GM19455 (cell line): ENCODE data around the gene MLH1.

Experiments used
- ATAC-seq: cut with Tn5 transposase; IDR thresholded peaks from one replicate; pipeline ENCODE4 v1.9.1; 2021; ENCODE audit not compliant: unreplicated experiment

The MLH1 gene

DNA sequence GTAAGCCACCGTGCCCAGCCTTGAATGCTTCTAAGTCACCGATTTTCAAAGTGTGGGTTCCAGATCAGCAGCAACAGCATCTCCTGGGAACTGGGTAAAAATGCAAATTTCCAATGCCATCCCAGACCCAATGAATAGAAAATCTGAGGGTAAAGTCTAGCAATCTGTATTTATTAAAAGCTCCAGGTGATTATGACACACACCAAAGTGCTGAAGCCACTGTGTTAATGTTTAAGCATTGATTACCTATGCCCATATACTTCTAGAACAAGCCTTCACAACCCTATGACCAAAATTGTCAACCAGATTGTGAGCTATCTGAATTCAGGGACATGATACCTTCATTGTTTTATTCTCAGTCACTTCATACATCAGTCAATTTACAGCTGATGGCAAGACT lies 94.6 kb downstream of the MLH1 start:
- ATAC-seq = no peak

DNA sequence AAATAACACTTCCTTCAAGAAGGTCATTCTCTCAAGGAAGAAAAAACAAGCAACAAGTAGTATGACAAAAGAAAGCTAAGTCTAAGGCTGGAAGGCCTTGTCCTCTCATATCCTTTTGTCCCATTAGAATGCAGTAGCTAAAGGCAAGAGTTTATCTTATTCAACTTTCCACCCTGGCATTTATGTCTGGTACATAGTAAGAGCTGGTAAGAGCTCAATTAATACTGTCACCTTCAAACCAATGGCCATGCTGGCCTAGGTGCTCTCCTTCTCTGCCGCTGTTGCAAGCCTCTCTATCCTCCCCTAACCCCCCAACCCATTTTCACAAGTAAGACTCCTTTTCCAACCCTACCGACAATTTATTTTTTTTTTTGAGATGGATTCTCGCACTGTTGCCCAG lies 99.2 kb downstream of the MLH1 start:
- no peak for ATAC-seq

DNA sequence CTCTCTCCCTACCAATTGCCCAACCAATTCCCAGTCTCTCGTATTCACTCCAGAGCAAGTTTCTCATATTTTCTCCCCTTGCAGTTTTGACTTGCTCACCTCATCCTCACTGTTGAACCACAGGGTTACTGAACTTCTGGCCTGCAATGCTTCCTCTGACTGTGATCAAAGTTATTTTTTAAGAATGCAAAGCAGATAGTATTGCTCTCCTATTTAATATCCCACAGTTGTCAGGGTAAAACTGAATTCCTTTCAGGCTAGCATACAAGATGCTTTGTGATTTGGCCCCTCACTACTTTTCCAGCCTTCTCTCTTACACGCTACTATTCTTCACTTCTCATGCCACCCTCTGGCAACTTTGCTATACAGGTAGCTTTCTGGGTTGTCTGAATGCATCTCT lies 100.2 kb downstream of the MLH1 start:
- no peak for ATAC-seq

DNA sequence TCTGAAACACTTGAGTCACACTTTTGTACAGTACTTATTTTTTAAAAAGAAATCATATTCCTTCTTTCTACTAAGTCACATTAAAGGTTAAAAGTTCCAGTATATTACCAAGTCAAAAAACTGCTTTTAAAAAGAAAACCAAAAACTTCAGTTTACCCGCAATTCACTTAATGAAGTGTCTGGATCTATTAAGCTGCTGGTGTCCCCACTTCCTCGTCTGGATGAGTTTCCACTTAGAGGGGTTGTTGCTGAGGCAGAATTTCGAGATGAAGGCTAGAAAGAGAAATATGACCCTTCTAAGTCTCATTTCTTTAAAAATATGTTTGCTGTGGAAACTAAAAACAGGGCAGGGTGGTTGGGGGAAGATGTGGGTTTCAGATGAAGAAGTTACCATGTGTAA lies 101.3 kb downstream of the MLH1 start:
- no peak for ATAC-seq

DNA sequence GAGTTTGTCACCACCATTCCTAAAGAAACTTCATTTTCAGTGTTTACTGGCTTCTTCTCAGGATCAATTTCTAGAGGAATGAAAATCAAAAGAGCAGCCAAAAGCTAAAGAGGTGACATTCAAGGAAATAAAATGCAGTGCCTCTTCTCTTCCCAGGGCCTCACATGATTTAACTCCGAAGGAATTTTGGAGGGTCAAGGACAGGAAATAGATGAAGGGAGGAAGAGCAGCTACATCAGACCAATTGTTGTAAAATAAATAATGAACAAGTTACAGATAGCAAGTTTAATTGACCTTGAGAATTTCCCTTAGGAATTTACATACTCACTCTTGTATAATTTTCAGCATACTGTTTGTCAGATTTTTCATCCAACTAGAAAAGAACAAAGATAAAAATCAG lies 103.0 kb downstream of the MLH1 start:
- ATAC-seq = no peak

DNA sequence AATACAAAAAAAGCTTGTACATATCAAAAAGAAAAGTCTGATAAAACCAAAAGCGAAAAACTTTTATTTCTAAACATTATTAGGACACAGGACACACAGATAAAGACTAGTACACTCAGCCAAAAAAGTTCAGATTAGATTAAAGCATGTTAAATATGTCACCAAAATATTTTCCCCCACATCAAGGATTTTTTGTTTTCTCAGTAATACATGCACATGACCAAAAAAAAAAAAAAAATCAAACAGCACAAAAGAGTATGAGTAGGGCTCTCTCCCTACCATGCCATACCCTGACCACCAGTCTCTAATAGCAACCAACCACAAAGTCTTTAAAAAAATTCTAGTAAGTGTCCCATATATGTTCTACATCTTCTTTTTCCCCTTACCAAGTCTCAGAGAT lies 103.7 kb downstream of the MLH1 start:
- ATAC-seq = no peak

DNA sequence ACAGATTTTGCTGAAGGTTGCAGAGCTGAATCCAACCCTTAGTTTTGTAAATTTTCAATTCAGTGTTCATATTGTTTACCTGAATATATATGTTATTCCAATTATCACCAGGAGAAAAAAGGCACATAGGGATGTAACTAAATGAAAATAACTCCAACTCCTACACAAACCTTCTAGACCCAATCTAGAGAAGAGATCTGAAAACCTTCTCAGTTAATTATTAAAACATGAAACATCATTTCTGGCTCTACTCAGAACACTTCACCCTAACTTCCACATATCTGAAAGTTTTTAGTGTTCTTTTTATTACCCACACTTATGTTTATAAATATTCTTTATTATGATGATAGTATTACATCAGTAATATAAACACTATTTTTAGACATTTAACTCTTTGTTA lies 104.5 kb downstream of the MLH1 start:
- ATAC-seq = no peak

DNA sequence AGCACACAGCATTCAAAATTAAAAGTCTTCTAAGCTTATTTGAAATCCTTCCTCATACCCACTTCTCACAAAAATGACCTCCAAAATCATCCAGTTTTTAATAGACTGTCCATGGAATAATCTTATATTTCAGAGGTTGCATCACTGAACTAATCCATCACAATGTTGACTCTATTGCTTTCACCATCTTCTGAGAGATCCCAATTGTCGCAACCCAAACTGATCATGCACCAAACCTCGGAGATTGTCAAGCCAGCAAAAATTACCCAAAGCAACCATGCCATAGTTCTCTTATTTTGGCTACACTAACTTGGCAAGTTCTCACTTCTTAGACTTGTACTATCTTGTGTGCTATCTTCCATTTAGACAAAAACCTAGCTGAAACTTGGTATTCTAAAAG lies 105.6 kb downstream of the MLH1 start:
- no peak for ATAC-seq

DNA sequence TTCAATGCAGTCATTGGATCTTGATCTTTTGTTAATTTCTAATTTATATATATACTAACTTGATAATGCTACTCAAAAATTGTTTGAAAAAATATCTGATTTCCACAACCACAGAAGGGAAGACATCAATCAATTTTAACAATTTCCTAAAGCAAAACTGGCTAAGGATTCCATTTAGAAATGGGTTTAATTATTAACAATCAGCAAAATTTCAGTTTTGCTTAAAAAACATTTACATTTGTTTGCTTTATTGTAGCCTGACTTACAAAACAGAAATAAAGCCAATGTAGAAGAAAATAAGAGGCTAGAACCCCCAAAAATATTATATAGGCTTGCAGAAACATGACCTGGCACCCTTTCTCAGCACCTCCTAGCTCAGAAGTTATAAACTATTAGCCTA lies 106.2 kb downstream of the MLH1 start:
- ATAC-seq = no peak

DNA sequence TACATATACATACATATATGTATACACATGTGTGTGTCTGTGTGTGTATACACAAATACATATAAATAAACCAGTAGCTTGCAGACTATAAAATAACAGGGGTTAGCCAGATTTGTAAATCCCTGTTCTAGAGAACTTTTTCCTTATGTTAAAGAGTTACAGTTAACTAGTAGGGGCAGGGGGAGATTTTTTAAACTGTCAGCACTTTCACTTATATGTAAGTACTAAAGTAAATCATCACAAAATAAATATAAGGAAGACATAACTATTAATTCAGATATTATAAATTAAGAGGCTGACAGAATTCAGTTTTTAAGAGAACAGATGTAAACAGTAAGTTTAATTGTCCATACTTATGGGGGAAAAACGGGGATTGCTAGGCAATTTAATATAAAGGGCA lies 107.1 kb downstream of the MLH1 start:
- no peak for ATAC-seq
